T-cell (primary cell): Measurements from ENCODE around the gene SHD. TPM values are rescaled to one million over a fixed set of nuclear protein-coding genes. Genes with fewer than 3 reads are reported as not detected.

Source experiments
- ATAC-seq, 4 experiments: fragments of 200-7000 bp in 3 of 4; fragments of 150-1000 bp in 1 of 4; cut with Tn5 transposase; replicated peaks in 1 of 4; 1 replicate in 3 of 4; 2 replicates in 1 of 4; pipeline ENCODE4 v1.10.0; 2021; ENCODE audit warnings: moderate library complexity in 3 of 4, mild to moderate bottlenecking in 2 of 4, moderate number of reproducible peaks in 1 of 4
- CTCF ChIA-PET, 2 donors: fragments of 300-600 bp; sonication (Branson Sonifier 250); formaldehyde crosslinking; loops; one replicate each; lab custom pipeline; 2022; ENCODE audit warnings: antibody characterized with exemption in 2 of 2; lab: Charles Lee
- POLR2A ChIA-PET, 2 donors: fragments of 300-600 bp; sonication (Branson Sonifier 250); formaldehyde crosslinking; loops; one replicate each; lab custom pipeline; 2022; ENCODE audit warnings: antibody characterized with exemption in 2 of 2; lab: Charles Lee
- DNase-seq, 35 experiments: peaks; one replicate each; pipeline versions ENCODE4 v3.0.0 to v3.0.0-alpha.2; 2013 to 2023
- H3K27ac ChIP-seq: one replicate; pipeline ENCODE4 v1.5.1; 2013; ENCODE audit warnings: low read length
- H3K27me3 ChIP-seq, 2 experiments: replicated peaks in 1 of 2; 1 replicate in 1 of 2; 2 replicates in 1 of 2; pipeline versions ENCODE4 v1.6.1 to v1.7.0; 2013; ENCODE audit warnings: low read length in 1 of 2, mixed read lengths in 1 of 2; ENCODE audit not compliant: control insufficient read depth in 2 of 2, insufficient read depth in 2 of 2; ENCODE audit errors: extremely low read depth in 1 of 2
- H3K36me3 ChIP-seq, 2 donors: 1 replicate in 1 of 2; 2 replicates in 1 of 2; pipeline versions ENCODE4 v1.6.1 to v1.7.0; 2013; ENCODE audit warnings: low read length in 1 of 2; ENCODE audit not compliant: control insufficient read depth in 2 of 2, insufficient read depth in 1 of 2; ENCODE audit errors: extremely low read depth in 1 of 2
- H3K4me1 ChIP-seq, 2 experiments: 1 replicate in 1 of 2; 2 replicates in 1 of 2; pipeline versions ENCODE4 v1.6.1 to v1.7.0; 2013; ENCODE audit warnings: low read length in 2 of 2, mixed read lengths in 1 of 2; ENCODE audit not compliant: insufficient read depth in 2 of 2, control insufficient read depth in 1 of 2; ENCODE audit errors: extremely low read depth in 1 of 2
- H3K4me3 ChIP-seq, 2 donors: 1 replicate in 1 of 2; 2 replicates in 1 of 2; pipeline versions ENCODE4 v1.5.1 to v1.7.0; 2013; ENCODE audit warnings: mild to moderate bottlenecking in 2 of 2, low read length in 1 of 2, moderate library complexity in 1 of 2; ENCODE audit not compliant: control insufficient read depth in 1 of 2; ENCODE audit errors: extremely low read depth in 1 of 2
- H3K9me3 ChIP-seq: 2 replicates; pipeline ENCODE4 v1.7.0; 2013
- H3K27ac Mint-ChIP-seq, 2 donors: one replicate each; pipeline ENCODE4 v1.8.0; 2020 to 2021; ENCODE audit warnings: mild to moderate bottlenecking in 2 of 2, mixed read lengths in 2 of 2
- H3K27me3 Mint-ChIP-seq, 2 donors: one replicate each; pipeline ENCODE4 v1.8.0; 2021 to 2022; ENCODE audit warnings: mixed read lengths in 2 of 2
- H3K36me3 Mint-ChIP-seq: one replicate; pipeline ENCODE4 v1.8.0; 2021; ENCODE audit warnings: mixed read lengths
- H3K4me1 Mint-ChIP-seq, 3 donors: one replicate each; pipeline ENCODE4 v1.8.0; 2020 to 2022; ENCODE audit warnings: mixed read lengths in 3 of 3, mild to moderate bottlenecking in 1 of 3
- H3K4me3 Mint-ChIP-seq, 3 donors: one replicate each; pipeline ENCODE4 v1.8.0; 2020 to 2022; ENCODE audit warnings: mild to moderate bottlenecking in 3 of 3, mixed read lengths in 3 of 3, moderate library complexity in 3 of 3
- H3K9me3 Mint-ChIP-seq, 3 donors: one replicate each; pipeline ENCODE4 v1.8.0; 2020 to 2022; ENCODE audit warnings: mixed read lengths in 3 of 3
- WGBS: methylation state at CpG from one replicate; pipeline ENCODE4 v1.1.5; 2013; ENCODE audit warnings: missing lambda C conversion rate; ENCODE audit not compliant: insufficient coverage; 5-methylcytosine and 5-hydroxymethylcytosine counted together
- total RNA-seq, 35 experiments: library from RNA in 6 of 35; stranded (reverse) in 6 of 35; fragments of 120-200 nt in 1 of 35; gene quantifications; one replicate each; pipeline versions ENCODE4 v1.2.1 to v1.2.4 and lab custom pipeline; 2013 to 2026

Gene SHD
- total RNA-seq, 5 donors from 2014 or later (not counting 1 experiment from before 2014, with no cell fraction given) = 0.19 TPM; not detected in 4

DNA sequence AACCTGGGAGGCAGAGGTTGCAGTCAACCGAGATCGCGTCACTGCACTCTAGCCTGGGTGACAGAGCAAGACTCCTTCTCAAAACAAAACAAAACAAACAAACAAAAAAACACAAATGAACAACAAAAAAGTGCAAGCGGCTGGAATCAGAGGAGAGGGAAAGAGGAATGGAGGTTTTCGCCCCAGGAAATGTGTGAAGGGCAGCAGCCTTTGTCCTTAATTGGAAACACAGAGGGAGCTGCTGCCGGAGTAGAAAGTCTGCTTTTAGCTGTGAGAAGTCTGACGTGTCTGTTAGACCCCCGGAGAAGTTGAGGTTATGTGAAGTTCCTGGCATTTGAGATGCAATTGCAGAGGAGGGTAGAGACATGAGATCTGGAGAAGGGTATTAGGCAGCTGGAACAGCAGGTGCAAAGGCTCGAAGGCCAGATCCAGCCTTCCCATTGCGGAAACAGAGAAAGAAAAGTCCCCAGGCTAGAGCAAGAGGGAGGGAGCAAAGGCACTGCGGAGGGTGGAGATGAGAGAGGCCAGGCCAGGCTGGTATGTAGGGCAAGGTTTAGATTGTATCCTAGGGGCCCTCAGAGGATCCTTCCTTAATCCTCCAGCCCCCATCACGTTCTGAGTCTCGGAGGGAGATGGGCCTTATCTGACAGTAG, 22.6 kb downstream of the SHD start:
- H3K27ac ChIP-seq = peak overlapping the region; percentile 57
- Mint-ChIP-seq H3K4me1 (peaks cover 37 to 42% (median 39%) of the 10 kb centered on the region in 3 donors), H3K4me3 (peak overlapping the region; percentile 83 to 95 (median 84)), H3K27me3 (no peaks in the 10 kb centered on the region), H3K36me3 (no peaks in the 10 kb centered on the region), H3K9me3 (no peaks in the 10 kb centered on the region), H3K27ac (peak overlapping the region; percentile 92 to 94)
- H3K4me3 ChIP-seq = peak overlapping the region; percentile 47 to 74
- DNase-seq (peak in 2 of 35 experiments; percentile 9 to 29), ATAC-seq (peak; percentile 7 to 37 (median 30))
- ChIA-PET CTCF (no interaction called here), POLR2A (interaction anchor here (0.6 to 0.8 kb wide), 3 partner anchors 41 to 1249 kb away, joined by 3 to 4 read pairs (median 3); no protein-coding TSS in a partner anchor)
- no peaks in the 10 kb centered on the region for H3K9me3 ChIP-seq
- peaks cover 0 to 25% of the 10 kb centered on the region in 2 experiments for H3K27me3 ChIP-seq
- H3K36me3 ChIP-seq = peaks cover 0 to 2% of the 10 kb centered on the region in 2 donors
- WGBS = 43% methylated on average over 8 of the region's 13 CpGs
- H3K4me1 ChIP-seq = peaks cover 23 to 41% of the 10 kb centered on the region in 2 experiments

DNA sequence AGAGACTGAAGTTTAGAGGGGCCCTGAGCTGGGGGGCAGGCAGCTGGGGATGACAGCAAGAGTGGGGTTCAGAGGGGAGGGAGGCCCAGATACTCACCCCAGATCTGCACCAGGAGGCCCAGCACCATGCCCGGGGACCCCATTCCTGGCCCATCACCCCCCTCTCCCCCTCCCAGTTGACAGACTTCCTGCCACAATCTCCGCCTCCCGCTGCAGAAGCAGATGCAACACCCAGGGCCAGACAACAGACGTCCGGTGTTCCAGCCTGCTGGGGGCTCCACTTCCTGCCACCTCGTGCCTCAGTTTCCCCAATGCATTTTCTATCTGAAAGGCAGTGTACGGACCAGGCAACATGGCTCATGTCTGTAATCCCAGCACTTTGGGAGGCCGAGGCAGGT, 23.2 kb downstream of the SHD start, which contains the start of gene TMIGD2:
Gene TMIGD2 (minus strand): TSS at position 147 of the 398 bp plus-strand sequence. CDS start 4 bp downstream, at position 143.
- peak within 1 kb of the TSS; percentile 83 to 95 (median 84) for H3K4me3 Mint-ChIP-seq
- ChIA-PET CTCF (no interaction called here), POLR2A (interaction anchor here (0.6 to 0.8 kb wide), 3 partner anchors 40 to 1249 kb away, joined by 3 to 4 read pairs (median 3); no protein-coding TSS in a partner anchor)
- no peaks in the 10 kb centered on the region for H3K27me3 Mint-ChIP-seq
- no peaks in the 10 kb centered on the region for H3K9me3 ChIP-seq
- peak within 1 kb of the TSS; percentile 47 to 74 for H3K4me3 ChIP-seq
- peak; percentile 33 to 64 (median 48) for ATAC-seq
- H3K27ac Mint-ChIP-seq = peak within 1 kb of the TSS; percentile 92 to 94
- 11% methylated on average over 7 of the region's 8 CpGs for WGBS
- H3K4me1 Mint-ChIP-seq = peaks cover 37 to 42% (median 39%) of the 10 kb centered on the region in 3 donors
- peaks cover 23 to 41% of the 10 kb centered on the region in 2 experiments for H3K4me1 ChIP-seq
- peaks cover 0 to 2% of the 10 kb centered on the region in 2 donors for H3K36me3 ChIP-seq
- H3K36me3 Mint-ChIP-seq = no peaks in the 10 kb centered on the region
- peak in 17 of 35 experiments; percentile 12 to 51 (median 23) for DNase-seq
- no peaks in the 10 kb centered on the region for H3K9me3 Mint-ChIP-seq
- H3K27ac ChIP-seq = peak within 1 kb of the TSS; percentile 57
- H3K27me3 ChIP-seq = peaks cover 0 to 24% of the 10 kb centered on the region in 2 experiments

DNA sequence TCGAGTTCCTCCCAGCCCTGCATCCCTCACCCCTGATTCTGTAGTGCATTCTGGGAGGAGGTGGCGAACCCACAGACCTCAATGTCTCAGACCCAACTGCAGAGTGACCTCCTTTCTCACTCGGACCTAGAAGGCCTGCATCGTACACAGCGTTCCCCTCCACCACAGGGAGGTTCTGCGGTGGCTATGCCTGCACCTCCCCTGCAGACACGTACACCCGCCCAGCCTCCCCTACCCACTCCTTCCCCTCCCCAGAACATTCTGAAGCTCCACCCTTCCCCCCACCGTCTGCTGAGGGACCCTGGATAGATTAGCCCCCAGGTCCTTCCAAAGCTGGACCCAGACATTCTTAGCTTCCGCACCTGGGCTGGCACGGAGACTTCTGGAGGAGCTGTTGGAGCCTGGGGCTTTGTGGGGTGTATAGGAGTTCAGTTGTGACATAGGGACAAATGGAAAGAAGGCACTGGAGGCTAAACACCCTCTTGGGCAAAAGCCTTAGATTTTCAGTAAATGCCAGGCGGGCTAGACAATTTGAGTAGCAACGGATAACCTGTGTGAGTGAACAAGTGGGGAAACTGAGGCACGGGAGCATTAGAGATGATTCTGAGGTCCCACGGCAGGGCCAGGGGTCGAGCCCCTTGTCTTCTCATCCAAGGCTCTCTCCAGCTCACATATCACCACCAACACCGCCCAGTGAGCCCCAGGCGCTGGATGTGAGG, 24.9 kb downstream of the SHD start:
- ATAC-seq (no peak), DNase-seq (peak in 1 of 35 experiments; percentile 16)
- Histone ChIP-seq H3K9me3 (no peaks in the 10 kb centered on the region), H3K27ac (peak overlapping the region; percentile 53), H3K4me3 (peak overlapping the region; percentile 16 to 39), H3K4me1 (peaks cover 20 to 39% of the 10 kb centered on the region in 2 experiments), H3K36me3 (peaks cover 0 to 2% of the 10 kb centered on the region in 2 donors), H3K27me3 (peaks cover 0 to 19% of the 10 kb centered on the region in 2 experiments)
- Mint-ChIP-seq H3K27ac (peak overlapping the region; percentile 61 to 71), H3K4me3 (peak overlapping the region; percentile 41 to 95 (median 56)), H3K9me3 (no peaks in the 10 kb centered on the region), H3K4me1 (peaks cover 33 to 37% (median 34%) of the 10 kb centered on the region in 3 donors), H3K27me3 (no peaks in the 10 kb centered on the region), H3K36me3 (no peaks in the 10 kb centered on the region)
- CTCF ChIA-PET = interaction anchor here (0.6 kb wide), 3 partner anchors 24 to 1813 kb away, joined by 3 to 8 read pairs (median 5); no protein-coding TSS in a partner anchor
- POLR2A ChIA-PET = no interaction called here
- 32% methylated on average over 11 of the region's 18 CpGs for WGBS

GRCh38 chr19:4304538-4305256, 25.6 kb downstream of the SHD start, which contains the start of gene FSD1:
TSS of gene FSD1 (plus strand) at chr19:4304598. CDS start at chr19:4304747, 149 bp downstream.
- peaks cover 20 to 34% of the 10 kb centered on the region in 2 experiments for H3K4me1 ChIP-seq
- H3K36me3 ChIP-seq = peaks cover 0 to 2% of the 10 kb centered on the region in 2 donors
- ATAC-seq = peak; percentile 57 to 64 (median 60)
- H3K27me3 ChIP-seq = peaks cover 0 to 19% of the 10 kb centered on the region in 2 experiments
- DNase-seq = peak; percentile 30 to 70 (median 51)
- CTCF ChIA-PET = interaction anchor here (0.6 kb wide), 2 partner anchors 23 to 408 kb away, joined by 3 to 8 read pairs; no protein-coding TSS in a partner anchor
- Mint-ChIP-seq H3K27ac (peak within 1 kb of the TSS; percentile 61 to 71), H3K4me3 (peak within 1 kb of the TSS; percentile 47 to 95 (median 56)), H3K36me3 (no peaks in the 10 kb centered on the region), H3K27me3 (no peaks in the 10 kb centered on the region), H3K9me3 (no peaks in the 10 kb centered on the region), H3K4me1 (peaks cover 30 to 37% (median 34%) of the 10 kb centered on the region in 3 donors)
- no peaks in the 10 kb centered on the region for H3K9me3 ChIP-seq
- POLR2A ChIA-PET = no interaction called here
- peak within 1 kb of the TSS; percentile 16 to 39 for H3K4me3 ChIP-seq
- WGBS = 8% methylated on average over 38 of the region's 63 CpGs
- H3K27ac ChIP-seq = peak within 1 kb of the TSS; percentile 53

GRCh38 chr19:4305257-4305612, 26.2 kb downstream of the SHD start:
- ChIA-PET CTCF (no interaction called here), POLR2A (no interaction called here)
- Mint-ChIP-seq H3K27ac (no peak overlapping the region), H3K36me3 (no peaks in the 10 kb centered on the region), H3K4me1 (peaks cover 30 to 37% (median 34%) of the 10 kb centered on the region in 3 donors), H3K27me3 (no peaks in the 10 kb centered on the region), H3K4me3 (peak overlapping the region; percentile 37 to 60 (median 47)), H3K9me3 (no peaks in the 10 kb centered on the region)
- Histone ChIP-seq H3K27ac (no peak overlapping the region), H3K9me3 (no peaks in the 10 kb centered on the region), H3K36me3 (peaks cover 0 to 2% of the 10 kb centered on the region in 2 donors), H3K4me3 (no peak overlapping the region), H3K4me1 (peaks cover 20 to 34% of the 10 kb centered on the region in 2 experiments), H3K27me3 (peaks cover 0 to 19% of the 10 kb centered on the region in 2 experiments)
- DNase-seq (no peak), ATAC-seq (no peak)
- WGBS = no CpG with 5 or more reads among the region's 7 CpGs
